ENCODE results near the gene DIAPH2. TPM values are rescaled to one million over a fixed set of nuclear protein-coding genes. Genes with fewer than 3 reads are reported as not detected.

DIAPH2 gene
- total and polyA plus RNA-seq, 2 donors from 2014 or later, result 2.1 to 15.0 TPM

DNA sequence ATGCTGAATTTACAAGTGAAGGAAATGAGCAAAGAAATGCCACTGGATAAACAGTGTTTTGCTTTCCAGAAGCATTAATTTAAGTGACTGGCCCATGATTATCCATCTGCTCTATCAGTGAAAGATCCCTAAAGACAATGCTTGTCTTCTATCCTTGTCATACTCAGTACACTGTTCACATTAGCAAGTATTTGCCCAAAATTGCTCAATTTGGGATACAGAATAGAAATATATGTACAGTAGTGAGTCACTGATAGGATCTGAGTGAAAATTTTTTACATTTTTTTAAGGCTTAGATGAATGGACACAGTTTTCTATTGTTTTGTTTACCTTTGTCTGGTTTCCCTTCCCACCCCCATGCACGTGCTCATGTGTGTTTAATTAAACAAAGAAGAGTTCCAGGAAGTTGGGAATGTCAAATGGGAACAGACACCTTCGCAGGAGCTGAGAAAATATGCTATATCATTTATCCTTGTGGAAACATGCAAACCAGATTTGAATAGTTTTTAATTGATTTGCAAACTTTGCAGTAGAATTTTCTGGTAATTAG lies 855.4 kb downstream of the DIAPH2 start:
- Histone ChIP-seq H3K27ac (ENCODE audit: low read depth in 2 of 2, low read length in 2 of 2) (no peak overlapping the region), H3K4me3 (ENCODE audit: low read length in 3 of 3) (no peak overlapping the region), H3K9ac (ENCODE audit: low read length in 3 of 3) (no peak overlapping the region), H3K9me3 (ENCODE audit: control insufficient read depth in 2 of 3, insufficient read depth in 1 of 3, low read length in 3 of 3) (no peaks in the 10 kb centered on the region), H3K27me3 (ENCODE audit: control insufficient read depth, insufficient read depth, low read length) (no peaks in the 10 kb centered on the region), H3K4me1 (ENCODE audit: control insufficient read depth in 2 of 3, insufficient read depth in 2 of 3, low read depth in 1 of 3, low read length in 3 of 3) (no peaks in the 10 kb centered on the region), H3K36me3 (ENCODE audit: control insufficient read depth in 2 of 3, insufficient read depth in 3 of 3, low read length in 3 of 3) (no peaks in the 10 kb centered on the region)
- TF ChIP-seq, protein P1, sequence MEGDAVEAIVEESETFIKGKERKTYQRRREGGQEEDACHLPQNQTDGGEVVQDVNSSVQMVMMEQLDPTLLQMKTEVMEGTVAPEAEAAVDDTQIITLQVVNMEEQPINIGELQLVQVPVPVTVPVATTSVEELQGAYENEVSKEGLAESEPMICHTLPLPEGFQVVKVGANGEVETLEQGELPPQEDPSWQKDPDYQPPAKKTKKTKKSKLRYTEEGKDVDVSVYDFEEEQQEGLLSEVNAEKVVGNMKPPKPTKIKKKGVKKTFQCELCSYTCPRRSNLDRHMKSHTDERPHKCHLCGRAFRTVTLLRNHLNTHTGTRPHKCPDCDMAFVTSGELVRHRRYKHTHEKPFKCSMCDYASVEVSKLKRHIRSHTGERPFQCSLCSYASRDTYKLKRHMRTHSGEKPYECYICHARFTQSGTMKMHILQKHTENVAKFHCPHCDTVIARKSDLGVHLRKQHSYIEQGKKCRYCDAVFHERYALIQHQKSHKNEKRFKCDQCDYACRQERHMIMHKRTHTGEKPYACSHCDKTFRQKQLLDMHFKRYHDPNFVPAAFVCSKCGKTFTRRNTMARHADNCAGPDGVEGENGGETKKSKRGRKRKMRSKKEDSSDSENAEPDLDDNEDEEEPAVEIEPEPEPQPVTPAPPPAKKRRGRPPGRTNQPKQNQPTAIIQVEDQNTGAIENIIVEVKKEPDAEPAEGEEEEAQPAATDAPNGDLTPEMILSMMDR (IDR thresholded peaks at IDR 0.05; ENCODE audit: borderline replicate concordance, extremely low read depth, insufficient read depth), result no peak
- intact Hi-C loops (cut with DNase I), result no loop called here
- FAIRE-seq (peak; percentile 19), DNase-seq (no peak)

DNA sequence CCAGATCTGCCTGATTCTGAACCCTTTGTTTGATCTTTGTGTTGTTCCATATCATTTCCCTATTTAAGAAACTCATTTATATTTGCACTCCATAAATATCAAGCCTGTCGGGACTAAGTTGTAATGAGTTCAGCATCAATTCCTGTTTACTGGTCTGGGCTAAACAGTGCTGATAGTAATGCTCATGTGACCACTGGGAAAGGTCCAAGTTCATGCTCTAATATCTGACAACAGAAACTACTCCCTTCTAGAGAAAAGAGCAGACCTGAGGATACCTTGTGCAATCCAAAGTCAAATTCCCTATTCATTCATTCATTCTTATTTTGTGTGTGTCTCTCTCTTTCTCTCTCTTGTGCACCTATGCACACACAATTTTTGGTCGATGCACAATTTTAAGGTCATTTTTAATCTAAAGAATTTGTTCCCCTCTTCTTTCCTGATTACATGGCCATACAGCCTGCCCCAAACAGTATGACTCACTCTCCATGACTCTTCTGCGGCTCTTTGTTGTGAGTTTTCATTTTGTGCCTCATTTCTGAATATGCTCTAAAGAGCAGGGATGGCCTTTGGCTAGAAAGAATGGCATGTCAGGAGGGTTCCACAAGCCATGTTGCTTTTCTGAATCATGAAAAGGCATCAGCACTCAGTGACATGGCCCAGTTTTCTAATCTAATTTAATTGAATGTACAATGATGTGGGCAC lies 863.4 kb downstream of the DIAPH2 start:
- no peak for FAIRE-seq
- H3K9ac ChIP-seq (ENCODE audit: low read length in 3 of 3), result no peak overlapping the region
- H3K9me3 ChIP-seq (ENCODE audit: control insufficient read depth in 2 of 3, insufficient read depth in 1 of 3, low read length in 3 of 3), result no peaks in the 10 kb centered on the region
- no peaks in the 10 kb centered on the region for H3K36me3 ChIP-seq (ENCODE audit: control insufficient read depth in 2 of 3, insufficient read depth in 3 of 3, low read length in 3 of 3)
- H3K27ac ChIP-seq (ENCODE audit: low read depth in 2 of 2, low read length in 2 of 2), result no peak overlapping the region
- no peaks in the 10 kb centered on the region for H3K27me3 ChIP-seq (ENCODE audit: control insufficient read depth, insufficient read depth, low read length)
- no peak overlapping the region for H3K4me3 ChIP-seq (ENCODE audit: low read length in 3 of 3)
- no peak for DNase-seq
- intact Hi-C loops (cut with DNase I), result no loop called here
- TF ChIP-seq, protein P1 (IDR thresholded peaks at IDR 0.05; ENCODE audit: borderline replicate concordance, extremely low read depth, insufficient read depth), result no peak
- H3K4me1 ChIP-seq (ENCODE audit: control insufficient read depth in 2 of 3, insufficient read depth in 2 of 3, low read depth in 1 of 3, low read length in 3 of 3), result no peaks in the 10 kb centered on the region

DNA sequence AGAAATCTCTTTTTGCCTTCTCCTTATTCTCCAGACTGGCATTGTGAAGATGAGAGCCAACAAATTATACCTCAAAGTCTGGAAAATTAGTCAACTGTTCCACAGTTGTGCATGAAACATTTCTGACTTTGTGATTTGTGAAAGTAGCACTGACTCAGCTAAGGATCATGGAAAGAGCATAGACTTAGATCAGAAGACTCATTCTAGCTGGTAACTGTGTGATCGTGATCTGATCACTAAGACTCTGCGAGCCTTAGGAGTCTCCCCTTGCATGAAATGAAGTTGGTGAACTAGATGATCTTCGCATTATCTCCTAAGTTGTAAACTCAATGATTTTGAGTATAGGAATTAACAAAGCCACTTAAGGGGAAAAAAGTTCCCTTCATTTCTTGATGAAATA lies 867.2 kb downstream of the DIAPH2 start:
- H3K4me3 ChIP-seq (ENCODE audit: low read length in 3 of 3), result no peak overlapping the region
- H3K9ac ChIP-seq (ENCODE audit: low read length in 3 of 3), result no peak overlapping the region
- FAIRE-seq (no peak), DNase-seq (no peak)
- H3K9me3 ChIP-seq (ENCODE audit: control insufficient read depth in 2 of 3, insufficient read depth in 1 of 3, low read length in 3 of 3), result no peaks in the 10 kb centered on the region
- no peak overlapping the region for H3K27ac ChIP-seq (ENCODE audit: low read depth in 2 of 2, low read length in 2 of 2)
- TF ChIP-seq, protein P1 (IDR thresholded peaks at IDR 0.05; ENCODE audit: borderline replicate concordance, extremely low read depth, insufficient read depth), result no peak
- H3K4me1 ChIP-seq (ENCODE audit: control insufficient read depth in 2 of 3, insufficient read depth in 2 of 3, low read depth in 1 of 3, low read length in 3 of 3), result no peaks in the 10 kb centered on the region
- intact Hi-C loops (cut with DNase I), result no loop called here
- no peaks in the 10 kb centered on the region for H3K27me3 ChIP-seq (ENCODE audit: control insufficient read depth, insufficient read depth, low read length)
- H3K36me3 ChIP-seq (ENCODE audit: control insufficient read depth in 2 of 3, insufficient read depth in 3 of 3, low read length in 3 of 3), result no peaks in the 10 kb centered on the region
